ENCODE results near the gene KAZN.

The KAZN gene

DNA sequence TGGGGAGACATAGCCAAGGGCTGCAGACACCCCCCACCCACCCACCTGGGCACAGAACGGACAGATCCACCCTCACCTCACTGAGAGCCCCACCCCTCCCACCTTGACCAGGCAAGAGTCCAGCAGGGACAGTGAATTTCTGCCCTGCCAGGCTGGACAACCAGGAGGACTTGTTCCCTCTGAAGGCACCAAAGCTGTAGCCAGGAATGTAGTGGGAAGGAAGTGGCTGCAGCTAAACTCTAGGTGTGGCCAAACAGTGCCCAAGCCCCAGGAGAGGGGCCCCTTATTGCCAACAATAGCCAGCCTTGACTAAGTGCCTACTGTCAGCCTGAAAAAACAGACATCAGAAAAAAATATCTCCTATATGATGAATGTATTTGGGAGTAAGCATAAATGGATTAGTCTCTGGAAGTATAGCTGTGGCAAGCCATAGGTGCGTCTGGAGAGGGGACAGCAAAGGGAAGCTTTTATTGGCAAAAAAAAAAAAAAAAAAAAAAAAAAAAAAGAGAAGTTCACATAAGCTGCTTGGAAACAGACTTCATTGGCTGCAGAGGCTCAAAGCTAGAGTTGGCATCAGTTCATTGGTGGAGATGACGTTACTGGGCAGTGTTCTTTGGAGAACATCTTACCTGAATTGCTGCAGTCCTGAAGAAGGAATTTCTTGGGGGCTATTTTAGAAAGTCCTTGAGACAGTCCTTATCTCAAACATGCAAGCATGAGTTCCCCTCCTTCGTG is 490.9 kb downstream of the KAZN start:
- no peak overlapping the region for H3K4me3 ChIP-seq (ENCODE audit: low read length)
- no peak for TF ChIP-seq CTCF (conservative IDR thresholded peaks at IDR 0.05; ENCODE audit: low read length)
- DNase-seq (ENCODE audit: low read depth) = no peak

- DNase-seq (ENCODE audit: low read depth) = no peak
These were observed 491.9 kb downstream of the KAZN start for GRCh38 chr1:15090373-15090772.

DNA sequence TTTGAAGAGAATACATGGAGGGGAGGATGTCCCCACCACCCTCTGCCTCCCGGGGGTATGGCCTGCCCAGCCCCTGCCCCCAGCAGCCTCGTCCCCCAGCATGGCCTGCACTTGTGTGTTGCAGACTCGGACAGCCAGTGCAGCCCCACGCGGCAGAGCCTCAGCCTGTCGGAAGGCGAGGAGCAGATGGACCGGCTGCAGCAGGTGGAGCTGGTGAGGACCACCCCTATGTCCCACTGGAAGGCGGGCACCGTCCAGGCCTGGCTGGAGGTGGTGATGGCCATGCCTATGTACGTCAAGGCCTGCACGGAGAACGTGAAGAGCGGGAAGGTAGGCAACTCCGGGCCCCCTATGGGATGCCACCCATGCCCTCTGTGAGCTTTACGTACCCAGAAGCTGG is 495.6 kb downstream of the KAZN start:
- no peak overlapping the region for H3K4me3 ChIP-seq (ENCODE audit: low read length)
- no peak for TF ChIP-seq CTCF (conservative IDR thresholded peaks at IDR 0.05; ENCODE audit: low read length)
- DNase-seq (ENCODE audit: low read depth) = no peak

More at GRCh38 chr1:15090373-15090772, 491.9 kb downstream of the KAZN start:
- no peak for TF ChIP-seq CTCF (conservative IDR thresholded peaks at IDR 0.05; ENCODE audit: low read length)
- no peak overlapping the region for H3K4me3 ChIP-seq (ENCODE audit: low read length)

DNA sequence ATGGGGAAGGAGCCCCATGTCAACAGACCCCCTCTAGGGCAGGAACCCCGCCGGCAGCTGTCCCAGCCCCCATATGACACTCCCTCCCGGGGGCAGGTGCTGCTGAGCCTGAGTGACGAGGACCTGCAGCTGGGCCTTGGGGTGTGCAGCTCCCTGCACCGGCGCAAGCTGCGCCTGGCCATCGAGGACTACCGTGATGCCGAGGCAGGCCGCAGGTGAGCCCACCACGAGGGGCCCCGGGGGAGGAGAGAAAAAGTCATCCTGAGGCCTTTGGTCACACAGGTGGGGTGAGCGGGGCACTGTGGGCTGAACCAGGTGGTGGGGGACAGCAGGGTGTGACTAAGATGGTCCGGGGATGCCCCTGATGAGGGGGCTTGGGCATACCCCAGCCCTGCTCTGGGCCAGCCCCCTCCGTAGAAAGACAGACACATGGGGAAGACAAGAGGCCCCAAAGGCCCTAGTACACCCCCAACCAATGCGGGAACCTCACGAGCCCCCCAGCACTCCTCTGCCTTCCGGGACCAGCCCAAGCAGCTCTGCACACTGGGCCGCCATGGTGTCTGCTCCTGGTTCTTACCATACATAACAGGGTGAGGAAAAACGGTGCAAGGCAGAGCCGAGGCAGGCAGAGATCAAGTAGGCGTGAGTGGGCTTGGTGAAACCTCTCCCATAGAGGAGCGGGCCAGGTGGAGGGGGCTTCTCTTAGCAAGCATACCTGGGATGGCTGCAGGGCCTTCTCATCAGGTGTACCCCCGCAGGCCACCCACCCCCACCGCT is 496.4 kb downstream of the KAZN start:
- no peak for TF ChIP-seq CTCF (conservative IDR thresholded peaks at IDR 0.05; ENCODE audit: low read length)
- H3K4me3 ChIP-seq (ENCODE audit: low read length) = no peak overlapping the region
- DNase-seq (ENCODE audit: low read depth) = no peak

- TF ChIP-seq CTCF (conservative IDR thresholded peaks at IDR 0.05; ENCODE audit: low read length) = no peak
- no peak for DNase-seq (ENCODE audit: low read depth)
- H3K4me3 ChIP-seq (ENCODE audit: low read length) = no peak overlapping the region
These were observed 497.0 kb downstream of the KAZN start for GRCh38 chr1:15095496-15095875.

GRCh38 chr1:15096293-15096692 is 497.8 kb downstream of the KAZN start:
- DNase-seq (ENCODE audit: low read depth) = no peak
- TF ChIP-seq CTCF (conservative IDR thresholded peaks at IDR 0.05; ENCODE audit: low read length) = no peak
- no peak overlapping the region for H3K4me3 ChIP-seq (ENCODE audit: low read length)
